SU-DHL-6 (cell line): ENCODE data around the gene EPC1.

Experiments used
- EZH2phosphoT487 ChIP-seq: fragments of 200-600 bp; sonication (generic), shearing (Covaris generic); conservative IDR thresholded peaks from 2 replicates; pipeline ENCODE4 v1.6.1; 2018; ENCODE audit warnings: mild to moderate bottlenecking, antibody characterized with exemption, low read length, moderate library complexity, mixed read lengths
- TF ChIP-seq, protein P1 (sequence below): fragments of 200-600 bp; sonication (generic); IDR thresholded peaks from one replicate; pipeline ENCODE4 v1.5.1; 2017; ENCODE audit warnings: antibody characterized with exemption, mild to moderate bottlenecking, low read length, moderate library complexity; ENCODE audit not compliant: insufficient read depth, poor library complexity, severe bottlenecking

DNA sequence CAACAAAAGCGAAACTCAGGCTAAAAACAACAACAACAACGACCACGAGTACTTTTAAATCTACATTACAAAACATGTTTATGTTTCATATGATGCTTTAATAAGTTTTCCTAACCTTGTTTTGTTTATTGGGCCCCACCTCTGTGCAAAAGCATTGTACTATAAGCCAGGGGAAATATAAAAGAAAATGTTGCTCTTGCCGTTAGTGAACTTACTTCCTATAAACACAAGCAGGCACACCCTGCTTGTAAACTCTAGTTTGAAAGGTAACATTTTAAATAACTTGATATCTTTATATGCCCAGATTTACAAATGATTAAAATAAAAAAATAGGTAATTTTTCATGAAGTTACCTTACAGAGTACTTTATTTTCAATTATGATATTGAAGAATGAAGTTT lies 19.2 kb upstream of the EPC1 start:
- TF ChIP-seq, protein P1, sequence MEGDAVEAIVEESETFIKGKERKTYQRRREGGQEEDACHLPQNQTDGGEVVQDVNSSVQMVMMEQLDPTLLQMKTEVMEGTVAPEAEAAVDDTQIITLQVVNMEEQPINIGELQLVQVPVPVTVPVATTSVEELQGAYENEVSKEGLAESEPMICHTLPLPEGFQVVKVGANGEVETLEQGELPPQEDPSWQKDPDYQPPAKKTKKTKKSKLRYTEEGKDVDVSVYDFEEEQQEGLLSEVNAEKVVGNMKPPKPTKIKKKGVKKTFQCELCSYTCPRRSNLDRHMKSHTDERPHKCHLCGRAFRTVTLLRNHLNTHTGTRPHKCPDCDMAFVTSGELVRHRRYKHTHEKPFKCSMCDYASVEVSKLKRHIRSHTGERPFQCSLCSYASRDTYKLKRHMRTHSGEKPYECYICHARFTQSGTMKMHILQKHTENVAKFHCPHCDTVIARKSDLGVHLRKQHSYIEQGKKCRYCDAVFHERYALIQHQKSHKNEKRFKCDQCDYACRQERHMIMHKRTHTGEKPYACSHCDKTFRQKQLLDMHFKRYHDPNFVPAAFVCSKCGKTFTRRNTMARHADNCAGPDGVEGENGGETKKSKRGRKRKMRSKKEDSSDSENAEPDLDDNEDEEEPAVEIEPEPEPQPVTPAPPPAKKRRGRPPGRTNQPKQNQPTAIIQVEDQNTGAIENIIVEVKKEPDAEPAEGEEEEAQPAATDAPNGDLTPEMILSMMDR = no peak
- TF ChIP-seq EZH2phosphoT487 = no peak
